Panc1 (cell line): ENCODE data around the gene ROBO1. TPM values are rescaled to one million over a fixed set of nuclear protein-coding genes. Genes with fewer than 3 reads are reported as not detected.

Source experiments
- ATAC-seq: fragments of 200-7000 bp; cut with Tn5 transposase; 2 replicates; pipeline ENCODE4 v1.9.1; 2020; ENCODE audit warnings: mild to moderate bottlenecking, moderate library complexity
- BruUV-seq: library from RNA; stranded (reverse); fragments of 400-500 nt; replicated peaks from 2 replicates; lab custom pipeline; 2021; lab: Mats Ljungman, UMichigan
- CTCF ChIA-PET: fragments of 300-600 bp; sonication (Branson Sonifier 250); formaldehyde crosslinking; loops from one replicate; lab custom pipeline; 2022; ENCODE audit warnings: antibody characterized with exemption; lab: Charles Lee
- POLR2A ChIA-PET: fragments of 300-600 bp; sonication (Branson Sonifier 250); formaldehyde crosslinking; loops from one replicate; lab custom pipeline; 2022; ENCODE audit warnings: antibody characterized with exemption; lab: Charles Lee
- DNase-seq: peaks from one replicate; pipeline ENCODE4 v3.0.0-alpha.2; 2010; ENCODE audit warnings: low read depth, low spot score
- H3K27ac ChIP-seq: 2 replicates; pipeline ENCODE4 v1.5.1; 2011; ENCODE audit warnings: mild to moderate bottlenecking, low read length, inconsistent platforms
- H3K27me3 ChIP-seq: fragments of 200-500 bp; sonication (Bioruptor generic); 2 replicates; pipeline ENCODE4 v1.6.0; 2014; ENCODE audit warnings: low read length, inconsistent platforms; ENCODE audit not compliant: control insufficient read depth, insufficient read depth
- H3K36me3 ChIP-seq: fragments of 200-500 bp; sonication (Bioruptor generic); 2 replicates; pipeline ENCODE4 v1.5.1; 2014; ENCODE audit warnings: inconsistent platforms, mild to moderate bottlenecking, low read length, moderate library complexity; ENCODE audit not compliant: control insufficient read depth, insufficient read depth
- H3K4me1 ChIP-seq: 2 replicates; pipeline ENCODE4 v1.5.1; 2011; ENCODE audit warnings: inconsistent platforms, mild to moderate bottlenecking, low read length, moderate library complexity; ENCODE audit not compliant: control insufficient read depth, insufficient read depth
- H3K4me3 ChIP-seq, 2 experiments: 2 replicates each; pipeline ENCODE4 v1.5.1; 2011 to 2012; ENCODE audit warnings: low read depth in 2 of 2, low read length in 2 of 2, mild to moderate bottlenecking in 2 of 2, inconsistent platforms in 1 of 2, moderate library complexity in 1 of 2
- H3K9me3 ChIP-seq: fragments of 200-500 bp; sonication (Bioruptor generic); 2 replicates; pipeline ENCODE4 v1.5.1; 2014; ENCODE audit warnings: low read depth, mild to moderate bottlenecking, inconsistent platforms, low read length, moderate library complexity; ENCODE audit not compliant: control insufficient read depth, insufficient read depth
- POLR2AphosphoS5 ChIP-seq: IDR thresholded peaks from 2 replicates; pipeline ENCODE4 v1.6.1; 2012; ENCODE audit warnings: mild to moderate bottlenecking, low read depth, low read length, moderate library complexity
- SIN3A ChIP-seq: IDR thresholded peaks from 2 replicates; pipeline ENCODE4 v1.6.1; 2012; ENCODE audit warnings: low read depth, mild to moderate bottlenecking, low read length, moderate library complexity, borderline replicate concordance; ENCODE audit not compliant: insufficient read depth
- TCF7L2 ChIP-seq: IDR thresholded peaks from 2 replicates; pipeline ENCODE4 v1.6.1; 2011; ENCODE audit warnings: mild to moderate bottlenecking, low read depth, low read length, inconsistent platforms
- in situ Hi-C: cut with HindIII; loops from 2 replicates; pipeline ENCODE4 v1.10.0; 2016; ENCODE audit warnings: low sequenced_read_pairs, low pct_unique_long_range_greater_than_20kb
- intact Hi-C: fragments of 100-400 bp; cut with micrococcal nuclease; formaldehyde crosslinking; loops from one replicate; pipeline ENCODE4 v1.10.0; 2022; ENCODE audit not compliant: unreplicated experiment
- total RNA-seq: library from RNA; stranded (reverse); gene quantifications from one replicate; pipeline ENCODE4 v1.2.1, GENCODE V29; 2021; ENCODE audit not compliant: unreplicated experiment
- TF ChIP-seq, protein P1 (sequence below): fragments of 450-650 bp; IDR thresholded peaks from 2 replicates; pipeline ENCODE4 v1.5.1; 2017; ENCODE audit warnings: mild to moderate bottlenecking
- TF ChIP-seq, protein P2 (sequence below), 2 experiments: IDR thresholded peaks; 2 replicates each; pipeline ENCODE4 v1.6.1; 2011 to 2012; ENCODE audit warnings: low read depth in 2 of 2, control low read depth in 1 of 2, low read length in 1 of 2, mild to moderate bottlenecking in 1 of 2, moderate library complexity in 1 of 2; ENCODE audit not compliant: insufficient read depth in 1 of 2

ROBO1 gene
- total RNA-seq, 1 experiment from 2014 or later, result 61.6 TPM

DNA sequence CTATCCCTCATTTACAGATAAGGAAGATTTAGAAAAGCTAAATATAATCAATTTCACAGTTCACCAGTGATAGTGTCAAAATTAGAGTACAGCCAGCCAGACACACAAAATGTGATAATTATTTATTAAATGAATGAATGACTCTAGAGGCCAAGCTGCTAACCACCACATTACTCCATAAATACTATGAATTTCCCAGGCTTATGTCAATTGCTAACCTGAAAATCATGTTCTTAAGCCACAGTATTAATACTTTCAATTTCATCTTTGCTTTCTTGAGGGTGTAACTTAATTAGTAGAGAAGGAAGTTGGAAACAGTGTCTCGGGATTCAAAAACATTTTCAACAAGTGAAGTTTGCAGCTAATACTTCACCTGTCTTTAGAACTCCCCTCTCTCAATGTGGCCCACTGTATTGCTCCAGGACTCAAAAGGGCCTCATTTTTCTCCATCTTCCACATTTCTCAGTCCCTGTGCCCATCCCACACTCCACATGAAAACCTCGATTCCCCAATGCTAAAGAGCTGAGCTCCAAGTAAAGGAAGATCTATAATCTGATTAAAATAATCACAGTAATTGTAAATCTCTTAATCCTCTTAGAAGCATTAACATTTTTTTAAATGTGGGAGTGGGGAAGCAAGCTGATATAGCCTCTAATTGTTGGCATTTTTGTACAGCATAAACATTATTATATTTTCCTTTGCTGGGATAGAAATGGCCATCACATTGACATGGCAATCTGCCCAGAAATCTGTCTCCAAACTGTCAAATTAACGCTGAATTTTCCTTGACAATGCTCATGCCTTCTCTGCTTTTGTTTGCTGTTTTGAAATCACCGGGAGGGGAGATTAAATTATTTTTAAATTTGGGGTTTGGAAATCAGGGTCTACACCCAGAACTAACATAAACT is 765.1 kb downstream of the ROBO1 start:
- in situ Hi-C loops (no loop called here), intact Hi-C loops (no loop called here)
- H3K4me3 ChIP-seq, result no peak overlapping the region
- H3K27me3 ChIP-seq, result no peaks in the 10 kb centered on the region
- DNase-seq (no peak), ATAC-seq (no peak)
- no peaks in the 10 kb centered on the region for H3K36me3 ChIP-seq
- BruUV-seq, result no TSS peak
- POLR2A ChIA-PET, result no interaction called here
- H3K27ac ChIP-seq, result no peak overlapping the region
- no peaks in the 10 kb centered on the region for H3K9me3 ChIP-seq
- CTCF ChIA-PET, result no interaction called here
- peaks cover 2% of the 10 kb centered on the region; the same call in 1 of the 2 replicates for H3K4me1 ChIP-seq
- no peak for TF ChIP-seq TCF7L2
- TF ChIP-seq, protein P1, sequence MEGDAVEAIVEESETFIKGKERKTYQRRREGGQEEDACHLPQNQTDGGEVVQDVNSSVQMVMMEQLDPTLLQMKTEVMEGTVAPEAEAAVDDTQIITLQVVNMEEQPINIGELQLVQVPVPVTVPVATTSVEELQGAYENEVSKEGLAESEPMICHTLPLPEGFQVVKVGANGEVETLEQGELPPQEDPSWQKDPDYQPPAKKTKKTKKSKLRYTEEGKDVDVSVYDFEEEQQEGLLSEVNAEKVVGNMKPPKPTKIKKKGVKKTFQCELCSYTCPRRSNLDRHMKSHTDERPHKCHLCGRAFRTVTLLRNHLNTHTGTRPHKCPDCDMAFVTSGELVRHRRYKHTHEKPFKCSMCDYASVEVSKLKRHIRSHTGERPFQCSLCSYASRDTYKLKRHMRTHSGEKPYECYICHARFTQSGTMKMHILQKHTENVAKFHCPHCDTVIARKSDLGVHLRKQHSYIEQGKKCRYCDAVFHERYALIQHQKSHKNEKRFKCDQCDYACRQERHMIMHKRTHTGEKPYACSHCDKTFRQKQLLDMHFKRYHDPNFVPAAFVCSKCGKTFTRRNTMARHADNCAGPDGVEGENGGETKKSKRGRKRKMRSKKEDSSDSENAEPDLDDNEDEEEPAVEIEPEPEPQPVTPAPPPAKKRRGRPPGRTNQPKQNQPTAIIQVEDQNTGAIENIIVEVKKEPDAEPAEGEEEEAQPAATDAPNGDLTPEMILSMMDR, result no peak
- TF ChIP-seq, protein P2, sequence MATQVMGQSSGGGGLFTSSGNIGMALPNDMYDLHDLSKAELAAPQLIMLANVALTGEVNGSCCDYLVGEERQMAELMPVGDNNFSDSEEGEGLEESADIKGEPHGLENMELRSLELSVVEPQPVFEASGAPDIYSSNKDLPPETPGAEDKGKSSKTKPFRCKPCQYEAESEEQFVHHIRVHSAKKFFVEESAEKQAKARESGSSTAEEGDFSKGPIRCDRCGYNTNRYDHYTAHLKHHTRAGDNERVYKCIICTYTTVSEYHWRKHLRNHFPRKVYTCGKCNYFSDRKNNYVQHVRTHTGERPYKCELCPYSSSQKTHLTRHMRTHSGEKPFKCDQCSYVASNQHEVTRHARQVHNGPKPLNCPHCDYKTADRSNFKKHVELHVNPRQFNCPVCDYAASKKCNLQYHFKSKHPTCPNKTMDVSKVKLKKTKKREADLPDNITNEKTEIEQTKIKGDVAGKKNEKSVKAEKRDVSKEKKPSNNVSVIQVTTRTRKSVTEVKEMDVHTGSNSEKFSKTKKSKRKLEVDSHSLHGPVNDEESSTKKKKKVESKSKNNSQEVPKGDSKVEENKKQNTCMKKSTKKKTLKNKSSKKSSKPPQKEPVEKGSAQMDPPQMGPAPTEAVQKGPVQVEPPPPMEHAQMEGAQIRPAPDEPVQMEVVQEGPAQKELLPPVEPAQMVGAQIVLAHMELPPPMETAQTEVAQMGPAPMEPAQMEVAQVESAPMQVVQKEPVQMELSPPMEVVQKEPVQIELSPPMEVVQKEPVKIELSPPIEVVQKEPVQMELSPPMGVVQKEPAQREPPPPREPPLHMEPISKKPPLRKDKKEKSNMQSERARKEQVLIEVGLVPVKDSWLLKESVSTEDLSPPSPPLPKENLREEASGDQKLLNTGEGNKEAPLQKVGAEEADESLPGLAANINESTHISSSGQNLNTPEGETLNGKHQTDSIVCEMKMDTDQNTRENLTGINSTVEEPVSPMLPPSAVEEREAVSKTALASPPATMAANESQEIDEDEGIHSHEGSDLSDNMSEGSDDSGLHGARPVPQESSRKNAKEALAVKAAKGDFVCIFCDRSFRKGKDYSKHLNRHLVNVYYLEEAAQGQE (IDR thresholded peaks at IDR 0.05; ENCODE audit: insufficient read depth in 1 of 2, low read depth in 2 of 2, low read length in 1 of 2), result no peak
- TF ChIP-seq SIN3A, result no peak
- TF ChIP-seq POLR2AphosphoS5, result no peak

DNA sequence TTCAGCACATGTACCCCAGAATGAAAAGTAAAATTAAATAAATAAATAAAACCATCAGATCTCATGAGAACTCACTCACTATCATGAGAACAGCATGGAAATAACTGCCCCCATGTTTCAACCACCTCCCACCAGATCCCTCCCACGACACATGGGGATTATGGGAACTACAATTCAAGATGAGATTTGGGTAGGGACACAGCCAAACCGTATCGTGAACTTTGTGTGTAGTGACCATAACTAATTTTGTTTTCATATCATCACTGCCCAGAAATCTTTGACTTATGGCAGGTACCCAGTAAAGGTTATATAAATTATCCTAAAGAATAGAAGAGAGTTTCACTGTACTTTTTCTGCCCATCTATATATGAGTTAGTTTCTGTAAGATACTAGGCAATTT is 766.5 kb downstream of the ROBO1 start:
- CTCF ChIA-PET, result no interaction called here
- Histone ChIP-seq H3K4me1 (peaks cover 2% of the 10 kb centered on the region; the same call in 1 of the 2 replicates), H3K27me3 (no peaks in the 10 kb centered on the region), H3K9me3 (no peaks in the 10 kb centered on the region), H3K36me3 (no peaks in the 10 kb centered on the region), H3K4me3 (no peak overlapping the region), H3K27ac (no peak overlapping the region)
- intact Hi-C loops, result no loop called here
- no TSS peak for BruUV-seq
- no peak for DNase-seq
- POLR2A ChIA-PET, result no interaction called here
- TF ChIP-seq POLR2AphosphoS5 (no peak), SIN3A (no peak), TCF7L2 (no peak)
- TF ChIP-seq, protein P1, result no peak
- TF ChIP-seq, protein P2 (IDR thresholded peaks at IDR 0.05; ENCODE audit: insufficient read depth in 1 of 2, low read depth in 2 of 2, low read length in 1 of 2), result no peak
- in situ Hi-C loops, result no loop called here
- no peak for ATAC-seq
